Mucosa of rectum (tissue), 2 donors: ENCODE data around the gene C1RL.

ENCODE experiments used
- H3K27ac ChIP-seq, 2 donors: one replicate each; pipeline ENCODE4 v1.7.0; 2013; ENCODE audit warnings: inconsistent platforms in 2 of 2, low read depth in 2 of 2, low read length in 2 of 2
- H3K27me3 ChIP-seq, 2 donors: one replicate each; pipeline ENCODE4 v1.7.0; 2013; ENCODE audit warnings: low read length in 2 of 2; ENCODE audit not compliant: control insufficient read depth in 2 of 2, insufficient read depth in 2 of 2
- H3K36me3 ChIP-seq, 2 donors: one replicate each; pipeline ENCODE4 v1.7.0; 2013; ENCODE audit warnings: low read length in 2 of 2; ENCODE audit not compliant: control insufficient read depth in 2 of 2, insufficient read depth in 2 of 2
- H3K4me1 ChIP-seq, 2 donors: one replicate each; pipeline ENCODE4 v1.7.0; 2013; ENCODE audit warnings: low read length in 2 of 2, mild to moderate bottlenecking in 1 of 2; ENCODE audit not compliant: control insufficient read depth in 2 of 2, insufficient read depth in 2 of 2
- H3K4me3 ChIP-seq, 2 donors: one replicate each; pipeline ENCODE4 v1.7.0; 2013; ENCODE audit warnings: low read length in 2 of 2
- H3K9ac ChIP-seq, 2 donors: one replicate each; pipeline ENCODE4 v1.7.0; 2013; ENCODE audit warnings: low read length in 2 of 2, low read depth in 1 of 2, mild to moderate bottlenecking in 1 of 2
- H3K9me3 ChIP-seq, 2 donors: one replicate each; pipeline ENCODE4 v1.7.0; 2013; ENCODE audit warnings: low read length in 2 of 2; ENCODE audit not compliant: control insufficient read depth in 2 of 2
- donor health status: healthy.
- donor health status: Normal muscosa, but diverticular disease.

Gene C1RL

GRCh38 chr12:7137908-7138307 is 28.9 kb upstream of the C1RL start:
- Histone ChIP-seq H3K4me3 (no peak overlapping the region), H3K4me1 (peaks cover 0 to 3% of the 10 kb centered on the region in 2 donors), H3K9me3 (no peaks in the 10 kb centered on the region), H3K36me3 (peaks cover 3 to 12% of the 10 kb centered on the region in 2 donors), H3K9ac (no peak overlapping the region), H3K27me3 (no peaks in the 10 kb centered on the region), H3K27ac (no peak overlapping the region)

- no peak overlapping the region for H3K27ac ChIP-seq
- H3K4me3 ChIP-seq: no peak overlapping the region
- peaks cover 0 to 5% of the 10 kb centered on the region in 2 donors for H3K4me1 ChIP-seq
- H3K9me3 ChIP-seq: no peaks in the 10 kb centered on the region
- peaks cover 3 to 12% of the 10 kb centered on the region in 2 donors for H3K36me3 ChIP-seq
- no peaks in the 10 kb centered on the region for H3K27me3 ChIP-seq
- no peak overlapping the region for H3K9ac ChIP-seq
Measured at GRCh38 chr12:7136676-7137075, 27.7 kb upstream of the C1RL start.

GRCh38 chr12:7136071-7136470 is 27.1 kb upstream of the C1RL start:
- Histone ChIP-seq H3K9me3 (no peaks in the 10 kb centered on the region), H3K4me1 (peaks cover 0 to 5% of the 10 kb centered on the region in 2 donors), H3K9ac (no peak overlapping the region), H3K27me3 (peaks cover 0 to 5% of the 10 kb centered on the region in 2 donors), H3K4me3 (no peak overlapping the region), H3K36me3 (peaks cover 3 to 12% of the 10 kb centered on the region in 2 donors), H3K27ac (no peak overlapping the region)

GRCh38 chr12:7134396-7135166 is 25.6 kb upstream of the C1RL start:
- no peak overlapping the region for H3K9ac ChIP-seq
- no peak overlapping the region for H3K4me3 ChIP-seq
- peaks cover 3 to 12% of the 10 kb centered on the region in 2 donors for H3K36me3 ChIP-seq

GRCh38 chr12:7131502-7131866 is 22.5 kb upstream of the C1RL start:
- Histone ChIP-seq H3K27ac (no peak overlapping the region), H3K9ac (no peak overlapping the region)

More at GRCh38 chr12:7134396-7135166, 25.6 kb upstream of the C1RL start:
- Histone ChIP-seq H3K4me1 (peaks cover 9% of the 10 kb centered on the region in 2 donors), H3K27ac (no peak overlapping the region), H3K27me3 (peaks cover 0 to 8% of the 10 kb centered on the region in 2 donors), H3K9me3 (no peaks in the 10 kb centered on the region)

GRCh38 chr12:7130701-7131501 is 21.9 kb upstream of the C1RL start:
- H3K9me3 ChIP-seq: no peaks in the 10 kb centered on the region
- peak overlapping the region in 1 of 2 donors; percentile 61 for H3K27ac ChIP-seq
- no peaks in the 10 kb centered on the region for H3K36me3 ChIP-seq
- H3K27me3 ChIP-seq: peaks cover 0 to 8% of the 10 kb centered on the region in 2 donors
- peak overlapping the region; percentile 43 to 64 for H3K9ac ChIP-seq
- peak overlapping the region; percentile 70 to 72 for H3K4me3 ChIP-seq
- peaks cover 14 to 15% of the 10 kb centered on the region in 2 donors for H3K4me1 ChIP-seq

More at GRCh38 chr12:7131502-7131866, 22.5 kb upstream of the C1RL start:
- no peaks in the 10 kb centered on the region for H3K9me3 ChIP-seq
- H3K36me3 ChIP-seq: peaks cover 0 to 4% of the 10 kb centered on the region in 2 donors
- H3K4me1 ChIP-seq: peaks cover 14 to 15% of the 10 kb centered on the region in 2 donors
- peaks cover 0 to 8% of the 10 kb centered on the region in 2 donors for H3K27me3 ChIP-seq
- H3K4me3 ChIP-seq: peak overlapping the region; percentile 70 to 72

GRCh38 chr12:7129872-7130691 is 21.1 kb upstream of the C1RL start, which contains the start of gene CLSTN3:
CLSTN3 (plus strand) TSS chr12:7130371; CDS start chr12:7130649, 278 bp downstream.
- Histone ChIP-seq H3K27ac (peak within 1 kb of the TSS; percentile 6 to 61), H3K9me3 (no peaks in the 10 kb centered on the region), H3K4me3 (peak within 1 kb of the TSS; percentile 72 to 78), H3K36me3 (no peaks in the 10 kb centered on the region), H3K4me1 (peaks cover 14 to 15% of the 10 kb centered on the region in 2 donors), H3K27me3 (peaks cover 0 to 8% of the 10 kb centered on the region in 2 donors), H3K9ac (peak within 1 kb of the TSS; percentile 49 to 64)

- H3K27me3 ChIP-seq: peaks cover 0 to 8% of the 10 kb centered on the region in 2 donors
- peak overlapping the region; percentile 6 to 61 for H3K27ac ChIP-seq
- H3K36me3 ChIP-seq: no peaks in the 10 kb centered on the region
- peaks cover 11 to 15% of the 10 kb centered on the region in 2 donors for H3K4me1 ChIP-seq
- H3K4me3 ChIP-seq: peak overlapping the region; percentile 69 to 78
- peak overlapping the region; percentile 48 to 62 for H3K9ac ChIP-seq
- no peaks in the 10 kb centered on the region for H3K9me3 ChIP-seq
Measured at GRCh38 chr12:7129287-7129871, 20.4 kb upstream of the C1RL start.

- no peaks in the 10 kb centered on the region for H3K9me3 ChIP-seq
- peak within 1 kb of the TSS; percentile 69 to 78 for H3K4me3 ChIP-seq
- peaks cover 0 to 8% of the 10 kb centered on the region in 2 donors for H3K27me3 ChIP-seq
- peaks cover 10 to 15% of the 10 kb centered on the region in 2 donors for H3K4me1 ChIP-seq
- H3K27ac ChIP-seq: peak within 1 kb of the TSS; percentile 6 to 61
- H3K9ac ChIP-seq: peak within 1 kb of the TSS; percentile 48 to 62
- no peaks in the 10 kb centered on the region for H3K36me3 ChIP-seq
Measured at GRCh38 chr12:7128681-7129286, 19.8 kb upstream of the C1RL start, which contains the start of gene RBP5. RBP5 (minus strand) TSS chr12:7128889; CDS start chr12:7128775, 114 bp downstream.
